CD4-positive, alpha-beta T cell (primary cell): Measurements from ENCODE around the gene LRRC49. TPM values are rescaled to one million over a fixed set of nuclear protein-coding genes. Genes with fewer than 3 reads are reported as not detected.

ENCODE experiments used
- ATAC-seq: fragments of 200-7000 bp; cut with Tn5 transposase; one replicate; pipeline ENCODE4 v1.10.0; 2022; ENCODE audit warnings: mild to moderate bottlenecking; ENCODE audit not compliant: poor library complexity
- CTCF ChIA-PET: fragments of 350-600 bp; sonication (Branson Sonifier 250); formaldehyde crosslinking; loops from one replicate; lab custom pipeline; 2021; ENCODE audit warnings: antibody characterized with exemption, inconsistent platforms; lab: Charles Lee
- POLR2A ChIA-PET: fragments of 350-600 bp; sonication (Branson Sonifier 250); formaldehyde crosslinking; loops from one replicate; lab custom pipeline; 2021; ENCODE audit warnings: antibody characterized with exemption, inconsistent platforms; lab: Charles Lee
- DNase-seq, 14 experiments: peaks; one replicate each; pipeline ENCODE4 v3.0.0-alpha.2; 2013 to 2020; ENCODE audit warnings: mixed read lengths in 2 of 14
- H3K27ac ChIP-seq, 2 donors: one replicate each; pipeline versions ENCODE4 v1.5.1 to v1.7.0; 2013; ENCODE audit warnings: low read length in 2 of 2, low read depth in 1 of 2, mild to moderate bottlenecking in 1 of 2
- H3K27me3 ChIP-seq, 2 experiments: 1 replicate in 1 of 2; 2 replicates in 1 of 2; pipeline versions ENCODE4 v1.6.1 to v1.7.0; 2013; ENCODE audit warnings: low read length in 2 of 2, control low read depth in 1 of 2, mild to moderate bottlenecking in 1 of 2, moderate library complexity in 1 of 2; ENCODE audit not compliant: insufficient read depth in 2 of 2, control insufficient read depth in 1 of 2
- H3K36me3 ChIP-seq: one replicate; pipeline ENCODE4 v1.6.1; 2013; ENCODE audit warnings: low read length, control low read depth; ENCODE audit not compliant: insufficient read depth
- H3K4me1 ChIP-seq: one replicate; pipeline ENCODE4 v1.6.1; 2013; ENCODE audit warnings: low read length, control low read depth; ENCODE audit not compliant: insufficient read depth
- H3K4me3 ChIP-seq: one replicate; pipeline ENCODE4 v1.5.1; 2013; ENCODE audit warnings: mild to moderate bottlenecking, low read length, moderate library complexity
- H3K9me3 ChIP-seq, 2 experiments: 1 replicate in 1 of 2; 2 replicates in 1 of 2; pipeline versions ENCODE4 v1.6.1 to v1.7.0; 2013; ENCODE audit warnings: low read length in 2 of 2, mild to moderate bottlenecking in 2 of 2, control low read depth in 1 of 2, moderate library complexity in 1 of 2; ENCODE audit not compliant: control insufficient read depth in 1 of 2, insufficient read depth in 1 of 2
- H3K27ac Mint-ChIP-seq: one replicate; pipeline ENCODE4 v1.8.0; 2020; ENCODE audit warnings: mixed read lengths
- H3K27me3 Mint-ChIP-seq: one replicate; pipeline ENCODE4 v1.8.0; 2021; ENCODE audit warnings: mixed read lengths
- H3K36me3 Mint-ChIP-seq: one replicate; pipeline ENCODE4 v1.8.0; 2021; ENCODE audit warnings: low read depth, mixed read lengths
- H3K4me1 Mint-ChIP-seq: one replicate; pipeline ENCODE4 v1.8.0; 2021; ENCODE audit warnings: low read depth, mixed read lengths
- H3K4me3 Mint-ChIP-seq: one replicate; pipeline ENCODE4 v1.8.0; 2020; ENCODE audit warnings: mild to moderate bottlenecking, mixed read lengths
- H3K9me3 Mint-ChIP-seq: one replicate; pipeline ENCODE4 v1.8.0; 2020; ENCODE audit warnings: mixed read lengths
- CTCF ChIP-seq: fragments of 200-600 bp; IDR thresholded peaks from one replicate; pipeline ENCODE4 v1.8.0; 2022; ENCODE audit warnings: antibody characterized with exemption, mild to moderate bottlenecking
- intact Hi-C, 2 experiments: fragments of 100-400 bp; cut with DNase I in 1 of 2; cut with micrococcal nuclease in 1 of 2; formaldehyde crosslinking; loops; one replicate each; pipeline versions ENCODE4 v1.15.1 to v1.9.0; 2023 to 2025; cut with DNase I, micrococcal nuclease
- total RNA-seq, 174 experiments: library from RNA in 2 of 174; stranded (reverse) in 2 of 174; gene quantifications; one replicate each; pipeline ENCODE4 v1.2.3 and lab custom pipeline; 2021 to 2026

LRRC49 gene
- total RNA-seq, 2 experiments from 2014 or later, result 0.39 to 0.49 TPM

- no peak overlapping the region for H3K4me3 ChIP-seq
- ChIA-PET CTCF (interaction anchor here (1.2 kb wide), 1 partner anchor 36 kb away, joined by 3 read pairs; no protein-coding TSS in a partner anchor), POLR2A (interaction anchor here (0.6 kb wide), 1 partner anchor 26 kb away, joined by 3 read pairs; no protein-coding TSS in a partner anchor)
- no peaks in the 10 kb centered on the region for H3K36me3 ChIP-seq
- no peak for ATAC-seq
- no peaks in the 10 kb centered on the region for H3K4me1 ChIP-seq
- no peak overlapping the region for H3K27ac ChIP-seq
- Mint-ChIP-seq H3K27me3 (peaks cover 67% of the 10 kb centered on the region), H3K36me3 (no peaks in the 10 kb centered on the region), H3K4me1 (no peaks in the 10 kb centered on the region), H3K27ac (no peak overlapping the region), H3K9me3 (no peaks in the 10 kb centered on the region), H3K4me3 (no peak overlapping the region)
- DNase-seq, result no peak
- H3K9me3 ChIP-seq, result no peaks in the 10 kb centered on the region
- intact Hi-C loops, result no loop called here
- H3K27me3 ChIP-seq, result peaks cover 0 to 4% of the 10 kb centered on the region in 2 experiments
- no peak for TF ChIP-seq CTCF
Measured at GRCh38 chr15:70931821-70932220, 39.2 kb downstream of the LRRC49 start.

GRCh38 chr15:70932397-70932796, 39.8 kb downstream of the LRRC49 start:
- ChIA-PET POLR2A (interaction anchor here (0.6 kb wide), 1 partner anchor 26 kb away, joined by 3 read pairs; no protein-coding TSS in a partner anchor), CTCF (interaction anchor here (1.2 kb wide), 1 partner anchor 35 kb away, joined by 3 read pairs; no protein-coding TSS in a partner anchor)
- H3K4me1 ChIP-seq, result no peaks in the 10 kb centered on the region
- H3K27ac ChIP-seq, result no peak overlapping the region
- no peak for DNase-seq
- no peaks in the 10 kb centered on the region for H3K36me3 Mint-ChIP-seq
- no peak overlapping the region for H3K4me3 Mint-ChIP-seq
- TF ChIP-seq CTCF, result no peak
- H3K9me3 ChIP-seq, result no peaks in the 10 kb centered on the region
- peaks cover 64% of the 10 kb centered on the region for H3K27me3 Mint-ChIP-seq
- peaks cover 0 to 4% of the 10 kb centered on the region in 2 experiments for H3K27me3 ChIP-seq
- no peaks in the 10 kb centered on the region for H3K36me3 ChIP-seq
- no peak overlapping the region for H3K27ac Mint-ChIP-seq
- no peak overlapping the region for H3K4me3 ChIP-seq
- intact Hi-C loops, result no loop called here
- H3K9me3 Mint-ChIP-seq, result no peaks in the 10 kb centered on the region
- H3K4me1 Mint-ChIP-seq, result no peaks in the 10 kb centered on the region
- ATAC-seq, result no peak

GRCh38 chr15:70933411-70933810, 40.8 kb downstream of the LRRC49 start:
- intact Hi-C loops, result no loop called here
- Mint-ChIP-seq H3K36me3 (no peaks in the 10 kb centered on the region), H3K27ac (no peak overlapping the region), H3K4me3 (no peak overlapping the region), H3K27me3 (peaks cover 59% of the 10 kb centered on the region), H3K4me1 (no peaks in the 10 kb centered on the region), H3K9me3 (no peaks in the 10 kb centered on the region)
- H3K4me1 ChIP-seq, result no peaks in the 10 kb centered on the region
- H3K36me3 ChIP-seq, result no peaks in the 10 kb centered on the region
- POLR2A ChIA-PET, result no interaction called here
- peaks cover 0 to 4% of the 10 kb centered on the region in 2 experiments for H3K27me3 ChIP-seq
- H3K9me3 ChIP-seq, result no peaks in the 10 kb centered on the region
- CTCF ChIA-PET, result no interaction called here
- no peak for TF ChIP-seq CTCF
- H3K27ac ChIP-seq, result no peak overlapping the region
- no peak overlapping the region for H3K4me3 ChIP-seq
- ATAC-seq, result no peak
- no peak for DNase-seq
